Astrocyte of the spinal cord (primary cell): Measurements from ENCODE around the gene HPCAL1.

Experiments
- DNase-seq: peaks from one replicate; pipeline ENCODE4 v3.0.0; 2011; ENCODE audit warnings: low read depth, low spot score
- H3K4me3 ChIP-seq: 2 replicates; pipeline ENCODE4 v1.5.1; 2011; ENCODE audit warnings: low read depth, mild to moderate bottlenecking, low read length, moderate library complexity
- in situ Hi-C: cut with HindIII; loops from 2 replicates; pipeline ENCODE4 v1.10.0; 2017; ENCODE audit warnings: low sequenced_read_pairs
- TF ChIP-seq, protein P1 (sequence below): IDR thresholded peaks from 2 replicates; pipeline ENCODE4 v1.5.1; 2012; ENCODE audit warnings: low read depth, mild to moderate bottlenecking, low read length, inconsistent platforms

HPCAL1 gene

DNA sequence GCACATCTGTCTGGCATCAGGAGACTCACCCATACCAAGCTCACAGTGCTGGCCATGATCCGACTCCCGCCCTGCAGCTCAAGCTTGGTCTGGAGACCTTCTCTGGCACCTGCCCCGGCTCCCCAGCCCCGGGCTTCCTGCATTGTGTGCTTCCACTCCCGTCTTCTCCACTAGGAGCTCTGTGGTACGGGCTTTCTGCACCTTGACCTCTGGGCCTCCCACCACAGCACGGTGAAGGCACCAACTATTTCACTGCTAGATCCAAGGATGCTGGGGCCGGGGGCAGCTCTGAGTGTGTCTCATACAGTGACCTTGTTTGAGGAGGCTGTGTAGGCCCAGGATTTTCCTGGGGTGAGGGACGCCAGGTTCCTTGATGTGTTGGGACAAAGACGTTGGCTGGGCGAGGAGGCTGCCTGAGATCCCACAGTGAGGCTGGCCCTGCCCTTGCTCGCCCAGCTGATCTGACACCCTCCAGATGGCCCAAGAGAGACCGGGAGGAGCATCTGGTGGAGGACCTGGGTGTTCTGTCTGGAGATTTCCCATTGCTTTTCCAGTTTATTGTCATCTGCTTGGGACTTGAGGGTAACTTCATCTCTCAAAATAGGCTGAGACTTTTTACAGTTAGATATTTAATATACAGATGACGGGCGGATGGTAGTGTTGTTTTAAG is 64.0 kb downstream of the HPCAL1 start:
- TF ChIP-seq, protein P1, sequence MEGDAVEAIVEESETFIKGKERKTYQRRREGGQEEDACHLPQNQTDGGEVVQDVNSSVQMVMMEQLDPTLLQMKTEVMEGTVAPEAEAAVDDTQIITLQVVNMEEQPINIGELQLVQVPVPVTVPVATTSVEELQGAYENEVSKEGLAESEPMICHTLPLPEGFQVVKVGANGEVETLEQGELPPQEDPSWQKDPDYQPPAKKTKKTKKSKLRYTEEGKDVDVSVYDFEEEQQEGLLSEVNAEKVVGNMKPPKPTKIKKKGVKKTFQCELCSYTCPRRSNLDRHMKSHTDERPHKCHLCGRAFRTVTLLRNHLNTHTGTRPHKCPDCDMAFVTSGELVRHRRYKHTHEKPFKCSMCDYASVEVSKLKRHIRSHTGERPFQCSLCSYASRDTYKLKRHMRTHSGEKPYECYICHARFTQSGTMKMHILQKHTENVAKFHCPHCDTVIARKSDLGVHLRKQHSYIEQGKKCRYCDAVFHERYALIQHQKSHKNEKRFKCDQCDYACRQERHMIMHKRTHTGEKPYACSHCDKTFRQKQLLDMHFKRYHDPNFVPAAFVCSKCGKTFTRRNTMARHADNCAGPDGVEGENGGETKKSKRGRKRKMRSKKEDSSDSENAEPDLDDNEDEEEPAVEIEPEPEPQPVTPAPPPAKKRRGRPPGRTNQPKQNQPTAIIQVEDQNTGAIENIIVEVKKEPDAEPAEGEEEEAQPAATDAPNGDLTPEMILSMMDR: no peak
- in situ Hi-C loops: no loop called here
- H3K4me3 ChIP-seq: no peak overlapping the region
- DNase-seq: no peak

GRCh38 chr2:10367472-10368439 is 65.1 kb downstream of the HPCAL1 start:
- no peak overlapping the region for H3K4me3 ChIP-seq
- TF ChIP-seq, protein P1: no peak
- no peak for DNase-seq
- in situ Hi-C loops: no loop called here

DNA sequence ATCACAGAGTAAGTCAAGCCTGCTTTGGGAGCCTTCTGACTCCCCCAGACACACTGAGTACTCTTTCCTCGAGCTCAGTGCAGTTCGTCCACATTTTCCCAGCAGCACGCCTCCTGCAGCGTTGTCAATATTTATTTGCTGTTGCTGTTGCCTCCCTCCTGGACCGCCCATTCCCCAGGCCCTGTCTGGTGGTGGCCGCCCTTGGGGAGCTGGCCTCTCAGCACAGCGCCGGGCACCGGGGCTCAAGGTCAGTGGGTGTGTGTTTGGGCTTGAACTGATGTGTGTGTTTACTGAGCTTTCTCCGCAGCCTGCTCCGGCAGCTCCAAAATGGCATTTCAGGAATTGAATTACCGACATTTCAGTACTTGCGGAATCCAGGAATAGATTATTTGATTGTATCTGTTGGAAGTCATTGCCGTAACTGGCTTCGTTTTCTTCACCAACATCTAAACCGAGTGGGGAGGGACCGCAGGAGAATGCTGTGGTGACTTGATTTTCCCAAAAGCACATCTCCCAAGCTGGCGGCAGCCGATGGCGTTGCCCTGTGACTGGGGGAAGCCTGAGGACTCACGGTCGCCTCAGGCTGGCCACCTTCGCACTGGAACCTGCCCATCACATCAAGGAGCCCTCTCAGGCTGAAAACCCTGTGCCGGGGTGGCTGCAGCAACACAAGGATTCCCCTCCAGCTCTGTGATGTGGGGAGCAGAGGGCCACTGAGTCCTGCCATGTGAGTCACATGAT is 66.0 kb downstream of the HPCAL1 start:
- H3K4me3 ChIP-seq: no peak overlapping the region
- no peak for DNase-seq
- TF ChIP-seq, protein P1: no peak
- in situ Hi-C loops: no loop called here

DNA sequence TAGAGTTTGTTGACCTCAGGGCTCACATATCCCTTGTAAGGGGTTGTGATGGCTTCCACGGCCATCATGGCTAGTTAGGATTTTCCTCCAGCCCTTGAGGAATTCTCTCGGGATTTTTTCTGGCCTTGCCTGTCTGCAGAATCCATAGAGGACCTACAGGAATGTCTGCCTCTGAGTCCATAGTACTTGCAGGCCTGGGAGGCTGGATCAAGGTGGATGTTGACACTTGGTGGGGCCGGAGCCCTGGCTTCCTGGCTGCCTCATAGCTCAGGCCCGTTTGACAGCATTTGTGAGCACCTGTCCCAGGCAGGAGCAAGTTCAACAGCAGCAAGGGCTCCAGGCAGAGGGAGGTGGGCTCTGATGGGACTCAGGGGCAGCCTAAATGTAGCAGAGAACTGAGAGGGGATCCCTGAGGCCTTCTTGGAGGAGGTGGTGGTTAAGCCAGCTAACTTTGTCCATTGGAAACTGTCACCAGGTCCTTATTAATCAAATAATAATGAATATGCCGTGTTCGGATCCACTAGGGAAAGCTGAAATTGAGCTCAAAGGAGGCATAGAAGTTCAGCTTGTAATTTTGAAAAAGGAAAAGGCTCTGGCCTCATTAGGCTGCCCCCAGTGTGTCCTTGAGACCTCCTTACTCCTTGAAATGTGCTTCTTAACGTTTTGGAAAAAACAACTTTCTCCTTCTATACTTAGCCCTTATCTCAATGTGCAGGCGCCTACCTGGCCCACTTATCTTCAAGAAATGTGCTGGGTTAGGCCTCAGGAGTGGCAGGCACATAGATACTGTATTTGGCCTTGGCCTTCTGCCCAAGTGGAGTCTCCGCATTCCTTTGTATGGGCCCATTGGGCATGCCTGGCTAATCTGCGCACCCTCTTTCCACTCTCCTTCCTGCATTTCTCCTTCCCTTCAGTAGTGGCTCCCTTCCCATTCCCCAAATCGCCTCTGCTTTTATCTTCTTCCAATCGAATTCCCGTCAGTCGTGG is 66.9 kb downstream of the HPCAL1 start:
- no peak overlapping the region for H3K4me3 ChIP-seq
- no peak for DNase-seq
- in situ Hi-C loops: no loop called here
- TF ChIP-seq, protein P1: no peak

- in situ Hi-C loops: no loop called here
- TF ChIP-seq, protein P1: no peak
- H3K4me3 ChIP-seq: no peak overlapping the region
- DNase-seq: no peak
These were observed 67.7 kb downstream of the HPCAL1 start for GRCh38 chr2:10370390-10370789.
